Activated CD4-positive, alpha-beta T cell treated with anti-CD3 and anti-CD28 coated beads, Interleukin-2, amount 10 ng/mL, durations not matched to agents 7 days and 5 days (primary cell): ENCODE results near the gene CARD14. TPM values are rescaled to one million over a fixed set of nuclear protein-coding genes. Genes with fewer than 3 reads are reported as not detected.
"Not testable (repeated sequence)": the region's sequence is repeated elsewhere in the genome, so short reads cannot be mapped to it uniquely, and the experiment has no call there.

Experiments
- CTCF ChIA-PET: fragments of 350-600 bp; sonication (Branson Sonifier 250); formaldehyde crosslinking; loops from one replicate; lab custom pipeline; 2021; ENCODE audit warnings: antibody characterized with exemption; lab: Charles Lee
- POLR2A ChIA-PET: fragments of 350-600 bp; sonication (Branson Sonifier 250); formaldehyde crosslinking; loops from one replicate; lab custom pipeline; 2021; ENCODE audit warnings: antibody characterized with exemption; lab: Charles Lee
- DNase-seq: peaks from one replicate; pipeline ENCODE4 v3.0.0-alpha.2; 2020
- H3K27ac Mint-ChIP-seq: one replicate; pipeline ENCODE4 v1.8.0; 2021; ENCODE audit warnings: mild to moderate bottlenecking, moderate library complexity, mixed read lengths
- H3K27me3 Mint-ChIP-seq: one replicate; pipeline ENCODE4 v1.8.0; 2021; ENCODE audit warnings: mixed read lengths
- H3K36me3 Mint-ChIP-seq: one replicate; pipeline ENCODE4 v1.8.0; 2021; ENCODE audit warnings: low read depth, mixed read lengths
- H3K4me1 Mint-ChIP-seq: one replicate; pipeline ENCODE4 v1.8.0; 2021; ENCODE audit warnings: mixed read lengths
- H3K4me3 Mint-ChIP-seq: one replicate; pipeline ENCODE4 v1.8.0; 2021; ENCODE audit warnings: mild to moderate bottlenecking, moderate library complexity, mixed read lengths
- H3K9me3 Mint-ChIP-seq: one replicate; pipeline ENCODE4 v1.8.0; 2021; ENCODE audit warnings: mixed read lengths
- total RNA-seq, 2 experiments: library from RNA; stranded (reverse); gene quantifications; one replicate each; pipeline ENCODE4 v1.2.3, GENCODE V29; 2021

The CARD14 gene
- total RNA-seq, 2 experiments from 2014 or later = not detected

DNA sequence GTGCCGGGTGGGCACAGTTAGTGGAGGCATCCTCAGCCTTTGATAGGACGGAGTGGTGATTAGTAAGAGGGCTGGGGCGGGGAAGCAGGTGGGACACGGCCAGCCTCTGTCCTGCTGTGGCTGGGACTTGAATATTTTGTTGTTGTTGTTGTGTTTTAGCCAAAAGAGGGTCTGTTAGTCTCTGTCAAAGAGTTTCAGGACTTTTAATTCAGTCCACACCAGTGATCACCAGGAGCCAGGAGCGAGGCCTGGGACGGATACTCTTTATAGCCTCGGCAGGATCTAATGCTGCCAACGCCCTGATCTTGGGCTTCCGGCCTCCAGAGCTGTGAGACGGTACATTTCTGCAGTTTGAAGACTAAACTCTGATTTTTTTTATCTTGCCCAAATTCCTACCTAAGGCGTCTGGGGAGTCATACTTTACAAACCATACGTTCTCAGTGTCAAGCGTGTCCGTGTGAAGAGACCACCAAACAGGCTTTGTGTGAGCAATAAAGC, 87.9 kb downstream of the CARD14 start:
- no peak for DNase-seq
- ChIA-PET POLR2A (no interaction called here), CTCF (no interaction called here)
- Mint-ChIP-seq H3K36me3 (peaks cover 3% of the 10 kb centered on the region), H3K4me3 (no peak overlapping the region), H3K4me1 (peaks cover 82% of the 10 kb centered on the region), H3K9me3 (no peaks in the 10 kb centered on the region), H3K27me3 (no peaks in the 10 kb centered on the region), H3K27ac (peak overlapping the region; percentile 98)

DNA sequence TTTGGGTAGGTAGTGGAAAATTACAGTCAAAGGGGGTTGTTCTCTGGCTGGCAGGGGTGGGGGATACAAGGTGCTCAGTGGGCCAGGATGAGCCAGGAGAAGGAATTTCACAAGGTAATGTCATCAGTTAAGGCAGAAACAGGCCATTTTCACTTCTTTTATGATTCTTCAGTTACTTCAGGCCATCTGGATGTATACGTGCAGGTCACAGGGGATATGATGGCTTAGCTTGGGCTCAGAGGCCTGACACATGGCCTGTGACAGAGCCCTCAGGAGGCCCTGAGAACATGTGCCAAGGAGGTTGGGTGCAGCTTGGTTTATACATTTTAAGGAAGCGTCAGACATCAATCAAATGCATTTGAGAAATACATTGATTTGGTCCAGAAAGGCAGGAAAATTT, 88.5 kb downstream of the CARD14 start:
- H3K36me3 Mint-ChIP-seq, H3K9me3 Mint-ChIP-seq, CTCF ChIA-PET, DNase-seq, H3K27me3 Mint-ChIP-seq, POLR2A ChIA-PET: not testable (repeated sequence)
- peak overlapping the region; percentile 98 for H3K27ac Mint-ChIP-seq
- H3K4me3 Mint-ChIP-seq = peak overlapping the region; percentile 29
- peaks cover 79% of the 10 kb centered on the region for H3K4me1 Mint-ChIP-seq

Other genes starting within 250 kb of the CARD14 start
- 1 to 10 TPM in 1 of 2 experiments, under 1 TPM in 1; 0.74 to 1.2 TPM for gene TBC1D16, start 134.2 kb upstream of the CARD14 start, total RNA-seq
- gene CCDC40, start 133.4 kb upstream of the CARD14 start, total RNA-seq = not detected
- gene GAA, start 68.4 kb upstream of the CARD14 start, total RNA-seq = 10 to 100 TPM; 14.7 to 16.3 TPM
- 100 to 1,000 TPM; 148 to 157 TPM for gene EIF4A3, start 22.9 kb upstream of the CARD14 start, total RNA-seq
- 10 to 100 TPM; 31.5 to 34.3 TPM for gene SGSH, start 50.3 kb downstream of the CARD14 start, total RNA-seq
- 1 to 10 TPM; 5.9 to 6.1 TPM for gene SLC26A11, start 50.4 kb downstream of the CARD14 start, total RNA-seq
- gene RNF213, start 90.8 kb downstream of the CARD14 start, total RNA-seq = 100 to 1,000 TPM; 579 to 602 TPM
- gene ENDOV, start 245.1 kb downstream of the CARD14 start, total RNA-seq = 10 to 100 TPM; 16.6 to 17.1 TPM